ENCODE measurements around the gene SLC9A9.
"Not testable (repeated sequence)": the region's sequence is repeated elsewhere in the genome, so short reads cannot be mapped to it uniquely, and the experiment has no call there.

SLC9A9 gene

GRCh38 chr3:143751643-143752178 lies 96.6 kb downstream of the SLC9A9 start:
- DNase-seq: no peak

DNA sequence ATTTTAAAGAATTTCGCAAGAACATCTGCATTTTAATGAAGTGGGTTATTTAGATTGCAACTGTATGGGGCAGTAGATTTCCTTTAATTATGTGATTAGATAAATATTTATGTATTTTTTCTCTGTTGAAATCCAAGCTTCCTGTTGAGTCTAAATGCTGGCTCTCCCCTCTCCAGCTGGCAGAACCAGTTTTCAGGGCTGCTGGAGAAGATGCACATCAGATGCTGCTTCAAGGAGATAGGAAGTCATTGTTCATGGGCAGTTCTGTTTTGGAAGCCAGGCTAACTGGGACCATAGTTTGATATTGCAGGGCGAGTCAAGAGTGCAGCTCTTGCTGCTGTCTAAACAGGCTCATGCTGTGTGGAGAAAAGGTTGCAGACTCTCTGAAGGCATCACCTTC lies 97.4 kb downstream of the SLC9A9 start:
- no peak for DNase-seq

DNA sequence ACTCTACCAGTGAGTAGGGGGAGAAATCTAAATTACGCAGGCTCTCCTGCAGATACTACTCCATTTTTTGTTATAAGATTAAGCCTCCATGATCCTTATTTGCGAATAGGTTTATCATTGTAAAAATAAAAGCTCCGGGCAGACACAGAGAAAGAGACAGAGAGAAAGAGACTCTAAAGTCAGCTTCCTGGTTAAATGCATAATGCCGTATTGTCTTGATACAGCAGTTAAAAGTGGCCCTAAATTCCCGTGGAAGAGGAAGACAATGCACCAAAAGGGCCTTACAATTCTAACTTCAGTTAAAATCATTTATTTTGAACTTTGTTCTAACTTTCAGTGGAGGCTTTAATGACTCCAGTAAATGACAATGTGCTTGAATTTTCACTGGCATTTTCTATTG lies 98.3 kb downstream of the SLC9A9 start:
- DNase-seq: no peak

- DNase-seq: no peak
Measured at GRCh38 chr3:143737065-143737464, 111.2 kb downstream of the SLC9A9 start.

GRCh38 chr3:143736205-143736997 lies 111.9 kb downstream of the SLC9A9 start:
- DNase-seq: no peak

- no peak for DNase-seq
Measured at GRCh38 chr3:143731776-143732175, 116.5 kb downstream of the SLC9A9 start.

DNA sequence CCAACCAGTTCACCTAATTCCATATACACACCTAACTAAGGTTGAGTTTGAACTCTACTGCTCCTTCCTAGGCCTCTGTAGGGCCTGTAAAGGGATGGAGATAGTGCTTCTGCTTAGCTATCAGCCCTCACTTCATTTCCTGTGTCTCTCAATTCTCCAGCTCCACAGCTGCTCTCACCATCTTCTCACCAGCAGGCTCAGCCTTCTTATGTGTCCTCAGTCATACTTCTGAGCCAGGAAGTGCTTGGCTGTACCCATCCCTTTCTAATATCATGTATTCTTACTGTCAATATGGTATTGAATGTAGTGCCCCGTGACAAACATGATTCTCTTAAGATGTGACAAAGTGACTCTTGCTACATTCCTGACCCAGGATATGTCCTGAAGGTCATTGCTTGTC lies 116.9 kb downstream of the SLC9A9 start:
- DNase-seq: no peak

- DNase-seq: no peak
Measured at GRCh38 chr3:143727391-143727790, 120.9 kb downstream of the SLC9A9 start.

- DNase-seq: no peak
Measured at GRCh38 chr3:143726727-143727126, 121.5 kb downstream of the SLC9A9 start.

DNA sequence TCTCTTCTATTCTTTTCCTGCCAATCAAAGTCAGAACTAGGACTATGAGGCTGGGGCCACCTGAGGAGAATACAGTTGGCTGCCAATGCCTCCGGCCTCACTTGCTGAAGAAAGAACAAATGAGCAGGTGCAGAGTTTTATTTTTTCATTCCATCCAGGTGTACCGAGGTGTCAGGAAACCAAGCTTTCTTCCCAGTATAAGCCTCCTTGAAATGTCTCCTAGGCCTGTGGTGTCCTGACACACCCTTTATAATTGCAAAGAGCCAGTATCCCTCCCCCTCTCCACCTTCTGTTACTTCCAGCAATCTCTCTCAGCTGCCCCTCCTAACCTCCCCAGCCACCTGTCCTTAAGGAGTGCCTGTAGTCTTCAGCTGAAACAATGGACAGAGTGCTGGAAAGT lies 127.9 kb downstream of the SLC9A9 start:
- no peak for DNase-seq

DNA sequence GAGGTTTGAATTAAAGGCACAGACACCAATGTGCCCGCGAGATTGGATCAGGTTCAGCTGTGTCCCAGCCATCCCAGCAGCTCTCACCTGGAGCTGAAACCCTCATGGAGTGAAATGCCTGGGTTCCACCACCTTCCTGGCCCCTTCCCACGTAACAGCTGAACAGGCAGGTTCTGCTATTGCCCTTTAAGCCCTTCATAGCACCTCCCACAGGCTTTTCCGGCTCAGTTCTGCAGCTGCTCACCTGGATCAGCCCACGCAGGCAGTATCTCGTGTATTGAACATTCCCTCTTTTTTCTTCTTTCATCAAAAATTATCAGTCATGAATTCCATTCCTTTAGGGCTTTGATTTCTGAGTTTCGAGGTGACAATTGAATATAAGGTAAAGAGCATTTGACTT lies 129.8 kb downstream of the SLC9A9 start:
- no peak for DNase-seq

DNA sequence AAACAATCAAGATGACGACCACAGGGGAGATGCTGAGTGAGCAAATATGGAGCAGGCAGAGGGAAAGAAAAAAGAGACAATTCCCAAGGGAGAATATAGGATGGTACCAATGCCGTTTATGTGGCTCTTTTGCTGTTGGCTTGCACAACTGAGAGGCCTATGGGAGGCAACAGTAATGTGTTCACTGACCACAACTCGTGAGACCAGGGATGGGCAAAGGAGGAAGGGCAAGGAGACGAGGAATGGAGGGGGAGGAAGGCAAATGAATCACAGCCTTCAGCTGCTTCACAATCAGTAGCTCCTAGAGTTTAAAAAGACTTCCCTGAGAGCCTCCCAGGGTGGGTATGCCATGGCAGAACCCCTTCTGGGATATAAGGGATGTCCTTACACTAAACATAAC lies 131.5 kb downstream of the SLC9A9 start:
- DNase-seq: no peak

DNA sequence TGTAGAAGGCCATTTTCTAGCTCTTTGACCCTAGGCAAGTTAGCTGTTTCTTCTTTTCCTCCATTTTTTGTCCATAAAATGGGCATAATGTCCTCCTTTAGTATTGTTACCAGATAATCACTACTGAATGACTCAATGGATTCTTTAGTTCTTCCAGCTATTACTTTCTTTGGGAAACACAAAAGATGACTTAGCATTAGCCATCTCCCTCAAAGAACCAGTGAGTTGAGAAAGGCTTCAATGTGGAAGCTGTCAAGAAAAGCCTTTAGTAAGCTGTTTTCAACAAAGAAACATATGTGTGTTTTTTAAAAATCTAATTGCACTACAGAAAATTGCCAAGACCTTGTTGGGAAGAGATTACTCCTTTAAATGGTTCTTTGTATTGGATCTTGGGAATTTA lies 135.7 kb downstream of the SLC9A9 start:
- no peak for DNase-seq

DNA sequence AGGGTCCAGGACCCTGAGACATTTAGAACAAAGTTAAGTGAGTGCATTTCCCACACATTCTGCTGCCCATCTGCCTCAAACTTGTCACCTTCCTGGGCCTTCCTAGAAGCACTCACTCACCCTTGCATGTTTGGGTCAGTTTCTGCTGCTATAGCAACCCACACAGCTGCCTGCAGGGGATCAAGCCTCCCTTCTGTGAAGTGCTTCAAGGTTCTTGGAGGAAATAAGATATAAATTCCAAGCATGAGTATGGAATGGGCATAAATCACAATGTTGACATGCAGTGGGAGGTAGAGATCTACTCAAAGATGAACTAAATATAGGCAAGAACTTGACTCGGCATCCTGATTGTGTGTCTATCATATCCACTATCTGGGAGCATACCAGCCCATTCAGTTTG lies 140.4 kb downstream of the SLC9A9 start:
- no peak for DNase-seq

DNA sequence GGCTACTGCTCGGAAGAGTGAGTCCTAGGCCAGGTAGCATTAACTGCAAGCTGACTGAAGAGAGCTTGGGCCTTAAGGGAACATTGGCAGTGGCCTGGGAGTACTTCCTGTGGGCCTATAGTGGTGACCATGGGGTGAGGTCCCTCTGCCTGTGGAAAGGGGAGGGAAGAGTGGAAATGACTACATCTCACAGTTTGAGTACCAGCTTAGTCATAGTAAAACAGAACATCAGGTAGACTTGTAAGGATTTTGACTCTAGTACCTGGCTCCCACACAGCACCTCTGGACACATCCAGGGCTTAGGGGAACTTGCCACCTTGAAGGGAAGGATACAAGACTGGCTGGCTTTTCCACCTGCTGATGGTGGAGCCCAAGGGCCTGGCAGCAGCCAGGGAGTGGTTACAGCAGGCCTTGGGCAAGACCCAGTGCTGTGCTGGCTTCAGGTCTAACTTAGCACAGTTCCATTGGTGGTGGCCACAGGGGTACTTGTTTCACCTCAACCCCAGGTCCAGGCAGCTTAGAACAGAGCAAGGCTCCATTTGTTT lies 147.8 kb downstream of the SLC9A9 start:
- no peak for DNase-seq

DNA sequence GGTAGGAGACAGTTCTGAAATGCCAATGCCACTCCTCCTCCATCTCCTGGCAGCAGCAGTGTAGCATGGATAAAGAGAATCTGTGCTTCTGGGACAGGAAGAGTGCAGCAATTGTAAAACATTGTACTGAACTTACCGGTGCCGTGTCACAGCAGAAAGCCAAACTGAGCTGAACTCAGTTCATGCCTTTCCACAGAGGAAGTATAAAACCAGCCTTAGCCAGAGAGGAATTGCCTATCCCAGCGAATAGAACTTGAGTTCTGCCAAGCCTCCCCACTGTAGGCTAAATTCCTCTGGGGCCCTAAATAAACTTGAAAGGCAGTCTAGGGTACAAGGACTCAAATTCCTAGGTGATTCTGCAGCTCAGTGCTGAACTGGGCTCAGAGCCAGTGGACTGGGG lies 148.8 kb downstream of the SLC9A9 start:
- no peak for DNase-seq

- DNase-seq: no peak
Measured at GRCh38 chr3:143698682-143699303, 149.5 kb downstream of the SLC9A9 start.

DNA sequence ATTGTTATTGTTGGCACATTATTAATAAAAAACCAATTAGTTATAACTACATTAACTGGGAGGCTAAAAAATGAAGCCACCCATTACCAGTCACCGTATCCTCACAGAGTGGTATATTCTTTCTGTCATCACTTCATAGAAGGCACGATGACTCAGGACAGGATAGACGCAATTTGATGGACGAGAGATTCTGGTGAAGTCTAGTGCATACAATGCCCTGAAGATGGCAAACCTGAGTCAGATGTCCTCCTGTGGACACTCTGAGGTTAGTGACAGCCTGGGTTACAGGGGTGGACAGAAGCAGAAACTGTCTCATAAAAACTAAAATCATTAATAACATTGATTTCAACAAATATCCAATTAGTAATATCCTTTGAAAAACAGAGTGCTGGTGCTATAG lies 150.3 kb downstream of the SLC9A9 start:
- no peak for DNase-seq

DNA sequence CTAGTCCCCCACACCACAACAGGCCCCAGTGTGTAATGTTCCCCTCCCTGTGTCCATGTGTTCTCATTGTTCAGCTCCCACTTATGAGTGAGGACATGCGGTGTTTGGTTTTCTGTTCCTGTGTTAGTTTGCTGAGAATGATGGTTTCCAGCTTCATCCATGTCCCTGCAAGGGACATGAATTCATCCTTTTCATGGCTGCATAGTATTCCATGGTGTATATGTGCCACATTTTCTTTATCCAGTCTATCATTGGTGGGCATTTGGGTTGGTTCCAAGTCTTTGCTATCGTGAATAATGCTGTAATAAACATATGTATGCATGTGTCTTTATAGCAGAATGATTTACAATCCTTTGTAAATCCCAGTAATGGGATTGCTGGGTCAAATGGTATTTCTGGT lies 152.9 kb downstream of the SLC9A9 start:
- not testable (repeated sequence) for DNase-seq

DNA sequence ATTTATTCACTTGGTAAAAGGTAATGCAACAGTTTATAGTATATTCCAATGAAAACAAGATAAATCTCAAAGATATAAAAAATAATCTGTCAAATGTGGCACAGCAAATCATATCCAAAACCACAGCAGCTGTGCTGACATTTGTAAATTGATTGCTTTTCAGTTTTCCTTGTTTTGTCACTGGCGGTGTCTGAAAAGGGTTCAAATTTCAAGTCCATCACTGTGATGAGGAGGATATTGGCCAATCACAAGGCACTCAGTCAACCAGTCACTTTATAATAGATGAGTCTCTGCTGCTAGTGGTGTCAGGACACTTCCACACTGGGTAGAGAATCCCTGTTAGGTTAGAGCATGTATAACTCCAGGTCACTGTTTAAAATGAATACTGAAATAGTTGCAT lies 154.8 kb downstream of the SLC9A9 start:
- DNase-seq: no peak

- no peak for DNase-seq
Measured at GRCh38 chr3:143686638-143687197, 161.6 kb downstream of the SLC9A9 start.

GRCh38 chr3:143685491-143685890 lies 162.8 kb downstream of the SLC9A9 start:
- no peak for DNase-seq

DNA sequence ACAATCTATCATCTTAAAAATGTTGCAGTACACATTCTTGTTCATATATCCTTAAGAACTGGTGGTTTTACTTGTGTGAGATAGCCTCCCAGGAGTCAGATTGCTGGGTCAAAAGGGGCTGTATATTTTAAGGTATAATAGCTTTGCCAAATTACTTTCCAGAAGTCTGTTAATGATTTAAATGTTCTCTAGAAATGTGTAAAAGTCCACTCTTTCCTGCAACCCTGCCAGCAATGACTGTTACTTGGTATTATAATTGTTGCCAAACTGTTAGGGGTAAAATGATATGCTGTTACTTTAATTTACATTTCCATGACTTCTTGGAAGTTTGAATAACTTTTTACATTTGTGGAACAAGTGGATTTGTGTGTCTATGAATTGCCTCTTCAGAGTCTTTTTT lies 170.8 kb downstream of the SLC9A9 start:
- DNase-seq: no peak

GRCh38 chr3:143676747-143677146 lies 171.5 kb downstream of the SLC9A9 start:
- no peak for DNase-seq

Measured in NCI-H1092 (cell line).